K562 (cell line): ENCODE data around the gene COX7B. TPM values are rescaled to one million over a fixed set of nuclear protein-coding genes. Genes with fewer than 3 reads are reported as not detected.
A peak's percentile ranks its signal among the peaks of the same experiment; 100 is the strongest.

ENCODE experiments used
- CBX1 ChIP-seq: sonication (generic); IDR thresholded peaks from 2 replicates; pipeline ENCODE4 v1.6.1; 2016; ENCODE audit warnings: antibody characterized with exemption, low read depth, mild to moderate bottlenecking
- CBX2 ChIP-seq: fragments of 200-600 bp; sonication (generic); IDR thresholded peaks from one replicate; pipeline ENCODE4 v1.6.1; 2012; ENCODE audit warnings: mild to moderate bottlenecking, low read length, inconsistent platforms; ENCODE audit not compliant: insufficient read depth, poor library complexity, severe bottlenecking
- CSDE1 ChIP-seq, 2 experiments: fragments of 450-650 bp; IDR thresholded peaks; 2 replicates each; pipeline ENCODE4 v1.6.1; 2016; ENCODE audit warnings: mild to moderate bottlenecking in 1 of 2
- CTBP1 ChIP-seq: fragments of 450-650 bp; IDR thresholded peaks from 2 replicates; pipeline ENCODE4 v1.6.1; 2016; ENCODE audit warnings: borderline replicate concordance
- FOXJ2 ChIP-seq: fragments of 200-800 bp; sonication (Bioruptor generic); IDR thresholded peaks from 2 replicates; pipeline ENCODE4 v1.6.1; 2016; ENCODE audit warnings: missing genetic modification characterization, missing compliant biosample characterization
- GABPB1 ChIP-seq: sonication (generic); formaldehyde crosslinking; IDR thresholded peaks from 2 replicates; pipeline ENCODE4 v1.8.0; 2022; ENCODE audit warnings: mild to moderate bottlenecking, missing genetic modification reagents
- GTF2A2 ChIP-seq: IDR thresholded peaks from 2 replicates; pipeline ENCODE4 v1.6.1; 2016; ENCODE audit warnings: mild to moderate bottlenecking, missing genetic modification characterization, missing compliant biosample characterization
- IRF1 ChIP-seq: sonication (generic); formaldehyde crosslinking; IDR thresholded peaks from 2 replicates; pipeline ENCODE4 v1.8.0; 2022; ENCODE audit warnings: missing genetic modification reagents, mild to moderate bottlenecking, borderline replicate concordance
- JUND ChIP-seq, 2 experiments: IDR thresholded peaks; 2 replicates in 1 of 2; 3 replicates in 1 of 2; pipeline ENCODE4 v1.6.1; 2011; ENCODE audit warnings: borderline replicate concordance in 2 of 2, low read depth in 2 of 2, low read length in 2 of 2, improper control_type of control experiment in 1 of 2, missing biosample characterization in 1 of 2, missing genetic modification characterization in 1 of 2, missing genetic modification reagents in 1 of 2
- KDM5B ChIP-seq: fragments of 200-600 bp; sonication (generic); IDR thresholded peaks from 2 replicates; pipeline ENCODE4 v1.6.1; 2012; ENCODE audit warnings: low read depth, mild to moderate bottlenecking, moderate library complexity, low read length, control low read depth, inconsistent platforms; ENCODE audit not compliant: insufficient replicate concordance
- MAFF ChIP-seq: IDR thresholded peaks from 2 replicates; pipeline ENCODE4 v1.6.1; 2012; ENCODE audit warnings: low read length, improper control_type of control experiment
- NFATC3 ChIP-seq: fragments of 450-650 bp; IDR thresholded peaks from 2 replicates; pipeline ENCODE4 v1.6.1; 2017; ENCODE audit warnings: mild to moderate bottlenecking
- NFIC ChIP-seq: fragments of 450-650 bp; IDR thresholded peaks from 2 replicates; pipeline ENCODE4 v1.6.1; 2017; ENCODE audit warnings: mild to moderate bottlenecking, inconsistent platforms
- NRF1 ChIP-seq, 2 experiments: fragments of 450-650 bp; IDR thresholded peaks in 1 of 2; conservative IDR thresholded peaks in 1 of 2; 2 replicates each; pipeline ENCODE4 v1.6.1; 2014; ENCODE audit warnings: mild to moderate bottlenecking in 2 of 2
- POLR2AphosphoS5 ChIP-seq: IDR thresholded peaks from 2 replicates; pipeline ENCODE4 v1.6.1; 2011; ENCODE audit warnings: mild to moderate bottlenecking, low read depth, low read length, moderate library complexity; ENCODE audit not compliant: control insufficient read depth, insufficient read depth
- POLR2B ChIP-seq: fragments of 450-650 bp; IDR thresholded peaks from 2 replicates; pipeline ENCODE4 v1.6.1; 2018; ENCODE audit warnings: low read depth; ENCODE audit not compliant: partially characterized antibody
- PREB ChIP-seq: sonication (generic); formaldehyde crosslinking; IDR thresholded peaks from 2 replicates; pipeline ENCODE4 v1.8.1; 2023; ENCODE audit warnings: mild to moderate bottlenecking, missing genetic modification reagents
- SMARCA4 ChIP-seq: fragments of 450-650 bp; IDR thresholded peaks from 2 replicates; pipeline ENCODE4 v1.6.1; 2016
- SMARCE1 ChIP-seq: fragments of 450-650 bp; IDR thresholded peaks from 2 replicates; pipeline ENCODE4 v1.7.1; 2016; ENCODE audit warnings: mild to moderate bottlenecking
- U2AF2 ChIP-seq: fragments of 200-400 bp; formaldehyde crosslinking; optimal IDR thresholded peaks from 2 replicates; pipeline ENCODE3; 2017; ENCODE audit warnings: low read depth, mild to moderate bottlenecking, low read length
- XRCC4 ChIP-seq: IDR thresholded peaks from one replicate; pipeline ENCODE4 v1.6.1; 2011; ENCODE audit not compliant: insufficient read depth, insufficient read length; ENCODE audit errors: extremely low read depth
- YY1 ChIP-seq, 3 experiments: IDR thresholded peaks; 2 replicates each; pipeline ENCODE4 v1.6.1; 2011; ENCODE audit warnings: low read length in 2 of 3, mild to moderate bottlenecking in 2 of 3, moderate library complexity in 2 of 3, borderline replicate concordance in 1 of 3, control low read depth in 1 of 3, low read depth in 1 of 3; ENCODE audit not compliant: insufficient read depth in 3 of 3, insufficient replicate concordance in 2 of 3, control insufficient read depth in 1 of 3, insufficient read length in 1 of 3; ENCODE audit errors: extremely low read depth in 1 of 3
- ZBTB7A ChIP-seq: IDR thresholded peaks from 2 replicates; pipeline ENCODE4 v1.6.1; 2011; ENCODE audit warnings: low read depth, mild to moderate bottlenecking, low read length, moderate library complexity, borderline replicate concordance; ENCODE audit not compliant: control insufficient read depth
- ZNF143 ChIP-seq: sonication (generic); formaldehyde crosslinking; IDR thresholded peaks from 2 replicates; pipeline ENCODE4 v1.9.0; 2022; ENCODE audit warnings: mild to moderate bottlenecking, missing genetic modification reagents
- ZNF766 ChIP-seq: fragments of 200-800 bp; sonication (Bioruptor generic); conservative IDR thresholded peaks from 2 replicates; pipeline ENCODE4 v1.6.1; 2016; ENCODE audit warnings: missing genetic modification characterization, missing compliant biosample characterization
- ZZZ3 ChIP-seq: fragments of 450-650 bp; IDR thresholded peaks from 2 replicates; pipeline ENCODE4 v1.6.1; 2016; ENCODE audit warnings: antibody characterized with exemption, mild to moderate bottlenecking, moderate library complexity
- polyA plus RNA-seq, 8 experiments: library from polyadenylated mRNA; depleted of rRNA in 4 of 8; stranded (reverse) in 5 of 8; unstranded in 3 of 8; fragments of >200 nt; fragmentation: Nextera tagmentation in 2 of 8; fragmentation: Illumina TruSeq in 1 of 8; extraction: Ambion mirVana in 2 of 8; extraction: Trizol in 1 of 8; gene quantifications; 2 replicates each; pipeline versions ENCODE4 v1.2.1 to v1.2.3, GENCODE V29; 2011 to 2014; ENCODE audit warnings: inconsistent platforms in 1 of 8, missing spikeins in 1 of 8
- total RNA-seq, 7 experiments: library from RNA; depleted of rRNA in 6 of 7; stranded (reverse); fragments of >200 nt in 6 of 7; fragmentation: Illumina TruSeq in 2 of 7; extraction: Trizol in 2 of 7; gene quantifications; 2 replicates each; pipeline versions ENCODE4 v1.2.1 to v1.2.3, GENCODE V29; 2011 to 2021; ENCODE audit warnings: low replicate concordance in 1 of 7

The COX7B gene
- total and polyA plus RNA-seq, 9 of the 15 experiments (the other 6 are each of a cell fraction or from before 2014, with no cell fraction given), result 549 to 2,891 (median 1,307) TPM

GRCh38 chrX:77894921-77895886 lies 4.1 kb upstream of the COX7B start, which contains the start of gene MAGT1 (continued):
- no peak for TF ChIP-seq SMARCA4
- no peak for TF ChIP-seq ZNF143
- no peak for TF ChIP-seq U2AF2
- TF ChIP-seq NFATC3, result no peak
- no peak for TF ChIP-seq ZZZ3
- TF ChIP-seq MAFF, result no peak
- no peak for TF ChIP-seq CBX2
- peak; percentile 39; the same call in 1 of the 2 replicates for TF ChIP-seq GABPB1
- no peak for TF ChIP-seq GTF2A2
- TF ChIP-seq IRF1 (CRISPR knock-in tag), result no peak
- no peak for TF ChIP-seq CSDE1 (IDR thresholded peaks at IDR 0.05)
- no peak for TF ChIP-seq SMARCE1
- TF ChIP-seq CTBP1, result no peak
- TF ChIP-seq NRF1 (conservative IDR thresholded peaks at IDR 0.05 in 1 of 2, IDR thresholded peaks at IDR 0.05 in 1 of 2), result peak; percentile 91 to 92
- TF ChIP-seq POLR2AphosphoS5, result peak; percentile 66
- peak; percentile 56; the same call in 1 of the 2 replicates for TF ChIP-seq ZBTB7A
- peak; percentile 37 for TF ChIP-seq POLR2B
- no peak for TF ChIP-seq ZNF766 (CRISPR knock-in tag)
- TF ChIP-seq JUND (IDR thresholded peaks at IDR 0.05; ENCODE audit: borderline replicate concordance, low read depth, low read length), result peak; percentile 51; the same call in 1 of the 2 replicates
- TF ChIP-seq JUND (tag; IDR thresholded peaks at IDR 0.05; ENCODE audit: borderline replicate concordance, low read depth, low read length), result no peak; the same call in 2 of the 3 replicates
- no peak for TF ChIP-seq PREB (CRISPR knock-in tag)
- TF ChIP-seq NFIC, result 0 out of 2 replicates have a peak, but pooled peaks have one; percentile 10
- no peak for TF ChIP-seq XRCC4
- 0 out of 2 replicates have a peak, but pooled peaks have one; percentile 59 for TF ChIP-seq CBX1
- TF ChIP-seq YY1 (IDR thresholded peaks at IDR 0.05; ENCODE audit: borderline replicate concordance in 1 of 3, control insufficient read depth in 1 of 3, extremely low read depth in 1 of 3, insufficient read depth in 3 of 3, insufficient read length in 1 of 3, insufficient replicate concordance in 2 of 3, low read depth in 1 of 3, low read length in 2 of 3), result peak in 2 of 3 experiments; percentile 65 to 83
- peak; percentile 75 for TF ChIP-seq KDM5B
- TF ChIP-seq FOXJ2 (tag), result peak; percentile 68
